CD14-positive monocyte (primary cell): ENCODE results near the gene PAPPA. TPM values are rescaled to one million over a fixed set of nuclear protein-coding genes. Genes with fewer than 3 reads are reported as not detected.

Experiments
- DNase-seq, 3 donors: peaks; one replicate each; pipeline ENCODE4 v3.0.0-alpha.2; 2011 to 2022
- H2AFZ ChIP-seq: 2 replicates; pipeline ENCODE4 v1.6.0; 2012; ENCODE audit warnings: mild to moderate bottlenecking, low read depth, low read length, inconsistent platforms; ENCODE audit not compliant: insufficient read depth, poor library complexity, severe bottlenecking
- H3K27ac ChIP-seq, 2 donors: 1 replicate in 1 of 2; 2 replicates in 1 of 2; pipeline ENCODE4 v1.5.1; 2012 to 2013; ENCODE audit warnings: low read length in 2 of 2, control low read depth in 1 of 2, inconsistent platforms in 1 of 2, low read depth in 1 of 2, mild to moderate bottlenecking in 1 of 2
- H3K27me3 ChIP-seq, 2 donors: one replicate each; pipeline versions ENCODE4 v1.6.0 to v1.6.1; 2011 to 2013; ENCODE audit warnings: low read length in 2 of 2; ENCODE audit not compliant: control insufficient read depth in 2 of 2, insufficient read depth in 2 of 2
- H3K36me3 ChIP-seq, 2 donors: replicated peaks in 1 of 2; 1 replicate in 1 of 2; 2 replicates in 1 of 2; pipeline versions ENCODE4 v1.5.1 to v1.6.1; 2012 to 2013; ENCODE audit warnings: low read length in 2 of 2, control low read depth in 1 of 2, inconsistent platforms in 1 of 2, mild to moderate bottlenecking in 1 of 2; ENCODE audit not compliant: insufficient read depth in 2 of 2, control insufficient read depth in 1 of 2
- H3K4me1 ChIP-seq, 2 donors: 1 replicate in 1 of 2; 2 replicates in 1 of 2; pipeline versions ENCODE4 v1.5.1 to v1.6.1; 2012 to 2013; ENCODE audit warnings: low read length in 2 of 2, control low read depth in 1 of 2, inconsistent platforms in 1 of 2, mild to moderate bottlenecking in 1 of 2, moderate library complexity in 1 of 2; ENCODE audit not compliant: insufficient read depth in 2 of 2, control insufficient read depth in 1 of 2
- H3K4me2 ChIP-seq: replicated peaks from 2 replicates; pipeline ENCODE3; 2012; ENCODE audit warnings: low read length, moderate library complexity, mild to moderate bottlenecking; ENCODE audit not compliant: poor library complexity, severe bottlenecking; ENCODE audit errors: extremely low read depth
- H3K4me3 ChIP-seq, 3 experiments: fragments of 200-600 bp in 1 of 3; sonication (generic) in 1 of 3; replicated peaks in 1 of 3; 1 replicate in 2 of 3; 2 replicates in 1 of 3; pipeline ENCODE4 v1.5.1; 2011 to 2013; ENCODE audit warnings: low read length in 3 of 3, mild to moderate bottlenecking in 3 of 3, control low read depth in 2 of 3, low read depth in 2 of 3, inconsistent platforms in 1 of 3, moderate library complexity in 1 of 3
- H3K79me2 ChIP-seq: 2 replicates; pipeline ENCODE4 v1.6.0; 2012; ENCODE audit warnings: mild to moderate bottlenecking, control low read depth, inconsistent platforms, low read length, moderate library complexity; ENCODE audit not compliant: insufficient read depth
- H3K9ac ChIP-seq: 2 replicates; pipeline ENCODE4 v1.6.0; 2017; ENCODE audit warnings: low read length, mild to moderate bottlenecking; ENCODE audit not compliant: insufficient read depth, poor library complexity, severe bottlenecking
- H3K9me3 ChIP-seq, 2 donors: replicated peaks in 1 of 2; 1 replicate in 1 of 2; 2 replicates in 1 of 2; pipeline versions ENCODE4 v1.5.1 to v1.6.1; 2012 to 2013; ENCODE audit warnings: low read length in 2 of 2, control low read depth in 1 of 2; ENCODE audit not compliant: control insufficient read depth in 1 of 2, insufficient read depth in 1 of 2
- H4K20me1 ChIP-seq: 2 replicates; pipeline ENCODE4 v1.6.0; 2012; ENCODE audit warnings: mild to moderate bottlenecking, low read length, control low read depth, moderate library complexity; ENCODE audit not compliant: insufficient read depth
- H3K27ac Mint-ChIP-seq, 7 donors: one replicate each; pipeline ENCODE4 v1.8.0; 2020; ENCODE audit warnings: mild to moderate bottlenecking in 7 of 7, mixed read lengths in 7 of 7, moderate library complexity in 6 of 7, inconsistent platforms in 2 of 7
- H3K27me3 Mint-ChIP-seq, 3 donors: one replicate each; pipeline ENCODE4 v1.8.0; 2021 to 2022; ENCODE audit warnings: low read depth in 3 of 3, mild to moderate bottlenecking in 3 of 3, mixed read lengths in 3 of 3, moderate library complexity in 3 of 3, inconsistent platforms in 1 of 3
- H3K36me3 Mint-ChIP-seq, 2 donors: one replicate each; pipeline ENCODE4 v1.8.0; 2020; ENCODE audit warnings: mixed read lengths in 2 of 2, inconsistent platforms in 1 of 2, mild to moderate bottlenecking in 1 of 2
- H3K4me1 Mint-ChIP-seq: one replicate; pipeline ENCODE4 v1.8.0; 2020; ENCODE audit warnings: mild to moderate bottlenecking, mixed read lengths
- H3K4me3 Mint-ChIP-seq, 2 donors: one replicate each; pipeline ENCODE4 v1.8.0; 2020; ENCODE audit warnings: mild to moderate bottlenecking in 2 of 2, mixed read lengths in 2 of 2, moderate library complexity in 1 of 2
- H3K9me3 Mint-ChIP-seq, 7 donors: one replicate each; pipeline ENCODE4 v1.8.0; 2020 to 2022; ENCODE audit warnings: mixed read lengths in 7 of 7, mild to moderate bottlenecking in 6 of 7, moderate library complexity in 6 of 7, inconsistent platforms in 2 of 7
- CTCF ChIP-seq: fragments of 200-600 bp; IDR thresholded peaks from one replicate; pipeline ENCODE4 v1.8.0; 2022; ENCODE audit warnings: antibody characterized with exemption, mild to moderate bottlenecking
- WGBS: methylation state at CpG from one replicate; pipeline ENCODE4 v1.1.5; 2013; ENCODE audit warnings: missing lambda C conversion rate; ENCODE audit not compliant: insufficient coverage; 5-methylcytosine and 5-hydroxymethylcytosine counted together
- intact Hi-C, 2 donors: fragments of 100-400 bp; cut with micrococcal nuclease; formaldehyde crosslinking; loops; one replicate each; pipeline versions ENCODE4 v1.15.0 to v1.15.1; 2023
- polyA plus RNA-seq, 3 donors: library from polyadenylated mRNA; depleted of rRNA in 1 of 3; unstranded in 2 of 3; stranded (reverse) in 1 of 3; fragments of 300-500 nt in 2 of 3; fragments of >200 nt in 1 of 3; fragmentation: Illumina TruSeq in 2 of 3; gene quantifications; 1 replicate in 2 of 3; 2 replicates in 1 of 3; pipeline ENCODE4 v1.2.3, GENCODE V29; 2012 to 2021

The PAPPA gene
- polyA plus RNA-seq, 3 donors: not detected

- intact Hi-C loops: no loop called here
- Histone ChIP-seq H3K27ac (no peak overlapping the region), H3K79me2 (no peaks in the 10 kb centered on the region), H2AFZ (no peak overlapping the region), H3K4me2 (no peak overlapping the region), H3K36me3 (no peaks in the 10 kb centered on the region), H3K4me1 (no peaks in the 10 kb centered on the region), H4K20me1 (no peaks in the 10 kb centered on the region), H3K9me3 (no peaks in the 10 kb centered on the region), H3K4me3 (no peak overlapping the region), H3K27me3 (no peaks in the 10 kb centered on the region), H3K9ac (no peak overlapping the region)
- Mint-ChIP-seq H3K9me3 (peaks cover 0 to 3% (median 2%) of the 10 kb centered on the region in 7 donors), H3K36me3 (no peaks in the 10 kb centered on the region), H3K27me3 (peaks cover 2% of the 10 kb centered on the region in 3 donors), H3K4me3 (no peak overlapping the region), H3K27ac (no peak overlapping the region), H3K4me1 (no peaks in the 10 kb centered on the region)
- WGBS: 80% methylated on average over 1 of the region's 11 CpGs
- DNase-seq: no peak
- no peak for TF ChIP-seq CTCF
Observed at GRCh38 chr9:116323012-116323411, 169.4 kb downstream of the PAPPA start.

- Histone ChIP-seq H3K79me2 (no peaks in the 10 kb centered on the region), H3K4me3 (no peak overlapping the region), H3K9me3 (no peaks in the 10 kb centered on the region), H3K9ac (no peak overlapping the region), H3K4me2 (no peak overlapping the region), H3K36me3 (no peaks in the 10 kb centered on the region), H2AFZ (no peak overlapping the region), H3K27me3 (no peaks in the 10 kb centered on the region), H3K27ac (no peak overlapping the region), H4K20me1 (no peaks in the 10 kb centered on the region), H3K4me1 (no peaks in the 10 kb centered on the region)
- Mint-ChIP-seq H3K36me3 (no peaks in the 10 kb centered on the region), H3K4me1 (no peaks in the 10 kb centered on the region), H3K27me3 (peaks cover 2% of the 10 kb centered on the region in 3 donors), H3K27ac (no peak overlapping the region), H3K4me3 (no peak overlapping the region), H3K9me3 (peaks cover 0 to 3% (median 2%) of the 10 kb centered on the region in 7 donors)
- no peak for TF ChIP-seq CTCF
- DNase-seq: no peak
- intact Hi-C loops: no loop called here
Observed at GRCh38 chr9:116323571-116323970, 170.0 kb downstream of the PAPPA start.
